Activated CD8-positive, alpha-beta memory T cell treated with anti-CD3 and anti-CD28 coated beads for 1 hour (primary cell): ENCODE measurements around the gene ENTREP3.
"Not testable (repeated sequence)": the region's sequence is repeated elsewhere in the genome, so short reads cannot be mapped to it uniquely, and the experiment has no call there.

Experiments used
- DNase-seq, 2 donors: peaks; one replicate each; pipeline ENCODE4 v3.0.0-alpha.2; 2020; ENCODE audit warnings: low read depth in 1 of 2; ENCODE audit errors: extremely low read depth in 1 of 2

Gene ENTREP3

GRCh38 chr1:155253797-155254196 is 1.5 kb downstream of the ENTREP3 start:
- DNase-seq, result no peak

- DNase-seq, result no peak
Observed at GRCh38 chr1:155253208-155253607, 2.1 kb downstream of the ENTREP3 start.

GRCh38 chr1:155251566-155251965 is 3.7 kb downstream of the ENTREP3 start:
- DNase-seq, result no peak

- DNase-seq, result peak; percentile 87 to 97
Observed at GRCh38 chr1:155250633-155251449, 4.4 kb downstream of the ENTREP3 start.

- DNase-seq, result no peak
Observed at GRCh38 chr1:155250246-155250632, 5.0 kb downstream of the ENTREP3 start.

GRCh38 chr1:155247667-155248553 is 7.4 kb downstream of the ENTREP3 start:
- no peak for DNase-seq

GRCh38 chr1:155246796-155247195 is 8.5 kb downstream of the ENTREP3 start:
- not testable (repeated sequence) for DNase-seq

GRCh38 chr1:155245163-155245524 is 10.1 kb downstream of the ENTREP3 start:
- no peak for DNase-seq

- peak; percentile 88 to 90 for DNase-seq
Observed at GRCh38 chr1:155244368-155245162, 10.7 kb downstream of the ENTREP3 start.

GRCh38 chr1:155242805-155243358 is 12.4 kb downstream of the ENTREP3 start:
- DNase-seq, result no peak

GRCh38 chr1:155241841-155242264 is 13.4 kb downstream of the ENTREP3 start:
- no peak for DNase-seq

GRCh38 chr1:155241069-155241679 is 14.1 kb downstream of the ENTREP3 start:
- DNase-seq, result no peak

- no peak for DNase-seq
Observed at GRCh38 chr1:155236451-155236850, 18.8 kb downstream of the ENTREP3 start.

GRCh38 chr1:155235375-155235774 is 19.9 kb downstream of the ENTREP3 start:
- not testable (repeated sequence) for DNase-seq

- not testable (repeated sequence) for DNase-seq
Observed at GRCh38 chr1:155233502-155233901, 21.8 kb downstream of the ENTREP3 start.

- DNase-seq, result not testable (repeated sequence)
Observed at GRCh38 chr1:155232001-155232978, 23.0 kb downstream of the ENTREP3 start.

GRCh38 chr1:155231302-155231701 is 24.0 kb downstream of the ENTREP3 start:
- DNase-seq, result not testable (repeated sequence)

GRCh38 chr1:155228096-155228427 is 27.2 kb downstream of the ENTREP3 start:
- no peak for DNase-seq
